Measurements from ENCODE around the gene SOX30. TPM values are rescaled to one million over a fixed set of nuclear protein-coding genes. Genes with fewer than 3 reads are reported as not detected.
"Not testable (repeated sequence)": the region's sequence is repeated elsewhere in the genome, so short reads cannot be mapped to it uniquely, and the experiment has no call there.

SOX30 gene
- total RNA-seq, 1 donor = under 0.01 TPM

- H3K4me3 ChIP-seq (ENCODE audit: low read depth, low read length) = no peak overlapping the region
- TF ChIP-seq CTCF (IDR thresholded peaks at IDR 0.05; ENCODE audit: insufficient read depth, low read depth, low read length) = no peak
- DNase-seq (ENCODE audit: low read depth) = no peak
Observed at GRCh38 chr5:157682257-157682656, 30.0 kb upstream of the SOX30 start.

GRCh38 chr5:157681048-157681447, 28.8 kb upstream of the SOX30 start:
- no peak for DNase-seq (ENCODE audit: low read depth)
- TF ChIP-seq CTCF (IDR thresholded peaks at IDR 0.05; ENCODE audit: insufficient read depth, low read depth, low read length) = no peak
- H3K4me3 ChIP-seq (ENCODE audit: low read depth, low read length) = no peak overlapping the region

- TF ChIP-seq CTCF (IDR thresholded peaks at IDR 0.05; ENCODE audit: insufficient read depth, low read depth, low read length) = no peak
- no peak for DNase-seq (ENCODE audit: low read depth)
- no peak overlapping the region for H3K4me3 ChIP-seq (ENCODE audit: low read depth, low read length)
Observed at GRCh38 chr5:157680239-157680638, 28.0 kb upstream of the SOX30 start.

GRCh38 chr5:157679801-157680200, 27.6 kb upstream of the SOX30 start:
- no peak overlapping the region for H3K4me3 ChIP-seq (ENCODE audit: low read depth, low read length)
- DNase-seq (ENCODE audit: low read depth) = no peak
- TF ChIP-seq CTCF (IDR thresholded peaks at IDR 0.05; ENCODE audit: insufficient read depth, low read depth, low read length) = no peak

GRCh38 chr5:157677931-157678330, 25.7 kb upstream of the SOX30 start:
- no peak for TF ChIP-seq CTCF (IDR thresholded peaks at IDR 0.05; ENCODE audit: insufficient read depth, low read depth, low read length)
- DNase-seq (ENCODE audit: low read depth) = no peak
- H3K4me3 ChIP-seq (ENCODE audit: low read depth, low read length) = no peak overlapping the region

GRCh38 chr5:157674351-157674750, 22.1 kb upstream of the SOX30 start:
- DNase-seq (ENCODE audit: low read depth); H3K4me3 ChIP-seq (ENCODE audit: low read depth, low read length): not testable (repeated sequence)

GRCh38 chr5:157672976-157673375, 20.7 kb upstream of the SOX30 start:
- no peak for DNase-seq (ENCODE audit: low read depth)
- H3K4me3 ChIP-seq (ENCODE audit: low read depth, low read length) = no peak overlapping the region
- TF ChIP-seq CTCF (IDR thresholded peaks at IDR 0.05; ENCODE audit: insufficient read depth, low read depth, low read length) = no peak

Measured in fibroblast of villous mesenchyme (primary cell).